ENCODE measurements around the gene ZFHX3.

GRCh38 chr16:72740347-72740746, 307.6 kb downstream of the ZFHX3 start:
- TF ChIP-seq POLR2A (IDR thresholded peaks at IDR 0.05) (no peak), CTCF (IDR thresholded peaks at IDR 0.05 in 8 of 11, conservative IDR thresholded peaks at IDR 0.05 in 3 of 11) (no peak), POLR2AphosphoS5 (IDR thresholded peaks at IDR 0.05) (no peak)
